UCSD-AML1 (cell line): ENCODE results near the gene DEPP1.

ENCODE experiments used
- DNase-seq: peaks from one replicate; lab custom pipeline; 2025; ENCODE audit not compliant: unreplicated experiment; lab: John Stamatoyannopoulos, UW

The DEPP1 gene

DNA sequence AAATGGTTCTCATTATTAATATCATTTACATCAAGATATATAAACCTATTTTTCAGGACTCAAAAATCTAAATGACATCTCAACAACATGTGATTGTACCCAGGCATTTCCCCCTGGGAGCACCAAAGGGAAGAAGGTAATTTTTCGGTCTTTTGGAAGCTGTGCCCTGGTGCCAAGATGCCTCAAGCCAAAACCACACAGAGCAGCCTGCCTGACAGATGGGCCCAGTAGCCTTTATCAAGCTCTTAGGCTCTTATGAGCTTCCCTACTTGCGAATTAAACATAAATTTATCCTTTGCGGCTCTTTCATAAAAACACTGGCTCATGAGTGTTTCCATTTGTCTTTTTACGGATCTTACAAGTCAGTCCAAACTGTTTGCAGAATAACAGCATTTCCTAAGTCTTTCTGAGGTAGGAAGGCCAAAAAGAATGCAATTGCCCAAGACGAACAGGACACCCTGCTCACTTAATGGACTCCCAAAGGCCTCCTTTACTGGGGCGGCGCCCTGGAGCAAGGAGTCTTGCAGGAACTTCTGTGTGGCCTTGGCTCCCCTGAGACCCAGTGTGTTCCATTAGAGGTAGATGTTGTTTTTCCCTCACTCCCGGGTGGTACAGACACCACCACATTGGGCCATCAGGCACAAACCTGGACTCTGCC is 23.1 kb downstream of the DEPP1 start:
- no peak for DNase-seq

DNA sequence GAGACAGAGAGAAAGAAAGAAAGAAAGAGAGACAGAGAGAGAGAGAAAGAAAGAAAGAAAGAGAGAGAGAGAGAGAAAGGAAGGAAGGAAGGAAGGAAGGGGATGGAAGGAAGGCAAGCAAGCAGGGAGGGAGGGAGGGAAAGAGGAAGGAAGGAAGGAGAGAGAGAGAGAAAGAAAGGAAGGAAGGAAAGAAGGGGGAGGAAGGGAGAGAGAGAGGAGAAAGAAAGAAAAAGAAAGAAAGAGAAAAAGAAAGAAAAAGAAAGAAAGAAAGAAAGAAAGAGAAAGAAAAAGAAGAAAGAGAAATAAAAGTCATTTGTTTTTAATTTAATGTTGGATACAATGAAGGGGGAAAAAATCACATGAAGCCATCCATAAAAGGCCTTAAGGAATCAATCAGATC is 23.6 kb downstream of the DEPP1 start:
- DNase-seq, result no peak

DNA sequence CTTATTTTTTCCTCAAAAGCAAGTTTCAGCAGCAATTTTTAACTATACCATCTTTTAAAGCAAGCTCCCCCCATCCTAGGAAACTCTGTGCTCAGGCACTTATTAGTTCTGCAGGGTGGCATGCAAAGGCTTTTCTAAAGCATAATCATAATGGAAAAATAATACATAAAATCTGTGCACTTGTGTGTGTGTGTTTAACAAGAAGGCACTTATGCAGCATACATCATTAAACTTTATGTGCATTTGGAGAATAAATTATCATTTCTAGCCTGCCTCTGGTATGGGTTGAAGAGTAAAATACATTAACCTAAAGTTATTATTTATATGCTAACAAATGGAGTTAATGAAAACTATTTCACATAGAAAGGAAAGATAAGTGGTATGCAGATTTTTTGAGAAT is 24.6 kb downstream of the DEPP1 start:
- no peak for DNase-seq

DNA sequence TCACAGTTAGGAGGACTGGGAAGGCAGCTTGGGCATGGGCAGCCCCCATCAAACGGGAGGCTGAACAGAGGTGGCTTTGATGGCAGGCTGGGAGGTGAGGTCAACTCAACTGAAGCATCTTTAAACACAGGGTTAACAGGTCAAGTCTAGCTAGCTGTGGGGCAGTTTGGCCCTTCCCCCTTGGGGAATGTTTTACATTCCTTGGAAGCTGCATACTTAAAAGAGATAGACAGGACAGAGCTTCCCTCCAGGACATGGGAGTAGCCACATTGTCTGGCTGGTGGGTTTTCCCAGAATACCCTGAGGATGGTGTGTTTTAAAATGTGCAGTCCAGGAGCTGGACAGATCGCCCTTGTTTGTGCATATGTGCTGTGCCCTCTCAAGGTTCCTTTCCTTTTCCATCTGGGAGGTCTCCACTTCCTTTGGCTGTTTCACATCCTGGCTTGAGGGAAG is 25.8 kb downstream of the DEPP1 start:
- no peak for DNase-seq

DNA sequence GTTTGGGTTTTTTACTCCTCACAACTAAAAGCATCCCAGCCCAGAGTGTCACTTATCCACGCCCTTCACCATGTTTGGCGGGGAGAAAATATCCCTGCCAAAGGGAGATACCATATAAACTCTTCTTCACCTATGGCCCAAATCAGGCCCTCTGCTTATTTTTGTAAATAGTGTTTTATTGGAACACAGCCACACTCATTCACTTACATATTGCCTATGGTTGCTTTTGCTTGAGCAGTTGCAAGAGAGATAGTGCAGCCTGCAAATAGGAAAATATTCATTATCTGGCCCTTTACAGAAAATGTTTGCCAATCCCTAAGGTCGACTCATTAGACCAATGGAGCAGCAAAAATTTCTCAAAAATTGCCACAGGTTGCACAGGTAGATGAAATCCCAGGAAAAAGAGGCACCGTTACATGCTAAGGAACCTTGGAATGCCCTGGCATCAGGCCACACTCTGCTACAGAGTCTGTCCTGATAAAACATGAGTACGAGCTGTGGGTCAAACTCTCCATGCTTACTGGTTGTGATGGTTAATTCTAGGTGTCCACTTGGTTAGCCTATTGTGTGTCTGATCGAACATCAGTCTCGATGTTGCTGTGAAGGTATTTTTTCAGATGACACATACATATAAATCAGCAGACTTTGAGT is 26.9 kb downstream of the DEPP1 start:
- DNase-seq, result no peak

DNA sequence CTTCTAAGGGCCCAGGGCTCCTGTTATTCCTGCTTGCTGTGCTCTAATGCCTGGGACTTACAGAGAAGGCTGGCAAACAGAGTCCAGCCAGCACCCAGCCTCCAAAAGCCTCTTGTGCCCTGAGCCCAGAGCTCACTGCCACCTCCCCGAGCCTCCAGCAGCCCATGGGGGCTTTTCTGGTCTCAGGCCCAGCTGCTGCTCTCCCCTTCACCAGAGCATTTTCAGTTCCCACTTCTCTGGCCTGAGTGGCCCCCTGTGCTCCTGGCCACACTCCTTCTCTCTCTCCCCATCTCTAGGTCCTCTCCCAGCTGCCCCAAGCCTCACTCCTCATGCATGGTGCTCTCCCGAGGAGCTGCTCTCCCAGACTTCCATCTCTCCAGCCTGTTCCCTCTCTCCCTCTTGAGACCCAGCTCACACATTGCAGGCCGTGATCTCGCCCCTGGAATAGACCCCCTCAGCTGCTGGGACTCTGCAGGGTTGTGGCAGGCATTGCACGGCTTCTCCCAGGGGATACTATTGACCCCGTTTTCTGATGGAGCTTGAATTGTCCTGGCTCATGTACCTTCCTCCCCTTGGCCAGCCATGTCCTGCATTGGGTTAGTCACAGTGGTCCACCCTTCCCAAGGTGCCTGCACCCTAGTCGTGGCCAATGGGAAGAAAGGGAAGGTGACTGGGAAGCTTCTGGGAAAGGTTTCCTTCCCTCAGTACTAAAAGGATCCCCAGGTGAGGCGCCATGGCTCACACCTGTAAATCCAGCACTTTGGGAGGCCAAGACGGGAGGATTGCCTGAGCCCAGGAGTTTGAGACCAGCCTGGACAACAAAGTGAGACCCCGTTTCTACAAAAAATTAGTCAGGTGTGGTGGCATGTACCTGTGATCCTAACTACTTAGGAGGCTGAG is 28.0 kb downstream of the DEPP1 start:
- DNase-seq, result no peak

DNA sequence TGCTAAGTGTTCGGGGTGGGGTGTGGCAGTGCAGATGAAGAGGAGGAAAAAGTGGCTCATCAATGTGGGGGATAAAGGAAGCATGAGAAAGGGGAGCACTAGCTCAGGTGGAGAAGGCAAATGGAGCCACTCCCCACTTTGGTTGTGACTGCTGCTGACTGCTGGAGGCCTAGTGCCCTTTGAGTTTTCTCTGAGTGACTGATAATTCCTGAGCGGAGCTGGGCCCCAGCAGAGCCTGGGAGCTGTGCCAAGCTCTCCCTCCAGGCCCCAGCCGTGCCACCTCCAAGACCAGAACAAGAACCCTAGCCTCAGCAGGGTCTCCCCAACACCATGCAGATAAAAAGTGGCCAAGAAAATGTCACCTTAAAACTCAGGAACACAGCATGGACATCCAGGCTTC is 28.7 kb downstream of the DEPP1 start:
- DNase-seq, result no peak

DNA sequence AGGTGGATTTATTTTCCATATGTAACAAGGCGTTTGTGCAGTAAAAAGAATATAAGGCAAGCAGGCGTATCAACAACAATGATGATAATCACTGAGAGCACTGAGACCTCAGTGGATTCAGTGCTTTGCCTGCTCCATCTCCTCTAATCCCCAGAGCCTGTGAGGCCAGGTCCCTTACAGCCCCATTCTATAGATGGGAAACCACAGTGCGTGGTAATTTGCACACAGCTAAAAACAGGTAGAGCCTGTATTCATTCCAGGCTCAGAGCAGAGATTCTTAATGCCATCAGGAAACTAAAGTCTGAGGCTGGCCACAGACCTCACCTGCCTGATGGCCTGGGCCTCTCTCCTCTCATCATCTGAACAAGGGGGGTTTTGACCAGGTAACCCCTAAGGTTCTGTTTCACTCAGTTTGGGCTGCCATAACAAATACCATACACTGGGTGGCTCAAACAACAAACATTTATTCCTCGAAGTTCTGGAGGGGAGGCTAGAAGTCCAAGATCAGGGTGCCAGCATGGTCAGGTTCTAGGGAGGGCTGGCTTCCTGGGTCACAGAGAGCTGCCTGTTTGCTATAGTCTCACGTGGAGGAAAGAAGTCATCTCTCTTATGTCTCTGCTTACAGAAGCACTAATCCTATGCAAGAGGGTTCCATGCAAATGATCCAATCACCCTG is 29.3 kb downstream of the DEPP1 start:
- DNase-seq, result no peak

DNA sequence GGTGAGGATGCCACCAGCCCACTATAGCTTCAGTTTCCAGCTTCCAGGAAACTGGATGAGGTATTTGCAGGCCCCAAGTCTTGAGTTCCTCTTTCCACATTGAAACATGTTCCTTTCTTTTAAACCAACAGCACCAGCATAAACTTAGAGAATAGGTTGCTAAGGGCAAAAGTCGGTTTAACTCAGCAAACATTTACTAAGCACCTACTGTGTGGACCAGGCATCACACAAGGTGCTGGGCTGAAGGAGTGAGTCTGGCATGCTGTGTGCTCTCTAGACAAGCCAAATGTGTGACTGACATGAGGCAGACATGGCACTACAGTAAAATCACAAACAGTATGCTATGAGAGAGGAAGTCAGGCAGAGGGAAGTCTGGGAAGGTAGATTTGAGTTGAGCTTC is 30.0 kb downstream of the DEPP1 start:
- DNase-seq, result peak; percentile 35

DNA sequence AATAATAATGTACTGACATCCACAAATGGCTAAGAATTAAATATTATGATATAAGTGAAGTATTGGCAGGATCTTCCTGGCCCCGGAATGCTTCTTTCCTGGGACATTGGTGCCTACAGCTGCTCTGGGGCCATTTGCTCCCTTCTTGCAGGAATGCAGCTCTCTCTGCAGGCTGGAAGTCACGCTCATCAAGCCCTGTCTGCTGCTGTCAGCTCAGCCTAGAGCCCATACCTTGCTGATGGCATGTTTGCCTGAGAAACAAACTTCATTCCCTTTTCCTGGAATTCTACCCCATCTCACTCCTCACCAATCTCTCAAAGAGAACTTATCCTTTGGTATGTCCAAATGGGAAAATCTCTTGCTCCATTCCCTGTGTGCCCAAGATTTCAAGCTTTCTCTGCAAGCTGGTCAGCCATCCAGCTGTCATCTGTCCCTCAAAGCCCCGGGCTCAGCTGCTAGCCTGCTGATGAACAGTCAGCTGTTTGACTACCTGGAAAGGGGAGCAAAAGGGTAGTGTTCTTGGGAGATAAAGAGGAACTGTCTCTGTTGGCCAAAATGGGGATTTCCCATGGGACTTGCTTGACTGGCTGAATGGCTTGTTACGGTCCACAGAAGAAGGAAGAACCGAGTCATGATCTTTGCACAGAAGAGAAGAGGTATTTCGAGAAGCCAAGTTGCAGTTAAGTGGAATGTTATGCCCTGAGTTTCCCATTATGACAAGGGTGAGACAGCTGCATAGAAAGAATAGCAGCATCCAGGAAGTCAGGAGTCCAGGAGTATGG is 31.0 kb downstream of the DEPP1 start:
- DNase-seq, result no peak

DNA sequence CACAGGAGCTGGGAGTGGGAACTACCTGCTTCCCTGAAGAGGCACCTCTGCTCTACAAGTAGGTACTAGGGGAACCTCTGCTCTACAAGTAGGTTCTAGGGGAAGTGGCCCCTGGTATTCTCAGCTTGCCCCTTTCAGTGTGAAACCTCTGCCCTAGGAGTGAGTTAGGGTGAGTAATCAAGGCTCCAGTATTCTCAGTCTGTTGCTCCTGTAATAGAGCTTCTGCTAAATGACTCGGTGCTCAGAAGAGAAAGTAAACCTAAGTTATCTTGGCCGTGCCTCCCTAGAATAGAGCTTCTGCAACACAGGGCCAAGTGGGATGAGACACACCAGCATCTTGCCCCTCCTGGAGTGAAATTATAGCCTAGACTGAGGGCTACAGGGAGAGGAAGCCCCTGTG is 32.4 kb downstream of the DEPP1 start:
- DNase-seq, result no peak

DNA sequence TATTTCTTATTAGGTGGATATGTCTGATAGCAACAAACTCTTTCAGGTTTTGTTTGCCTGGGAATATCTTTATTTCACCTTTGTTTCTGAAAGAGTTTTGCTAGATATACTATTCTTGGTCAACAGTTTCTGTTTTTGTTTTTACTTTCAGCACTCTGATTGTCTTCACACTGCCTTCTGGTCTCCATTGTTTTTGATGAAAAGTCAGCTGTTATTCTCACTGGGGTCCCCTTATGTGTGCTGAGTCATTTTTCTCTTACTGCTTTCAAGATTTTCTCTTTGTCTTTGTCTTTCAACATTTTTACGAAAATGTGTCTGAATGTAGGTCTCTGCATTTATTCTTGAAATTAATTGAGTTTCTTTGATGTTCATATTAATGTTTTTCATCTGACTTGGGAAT is 34.3 kb downstream of the DEPP1 start:
- DNase-seq, result no peak

DNA sequence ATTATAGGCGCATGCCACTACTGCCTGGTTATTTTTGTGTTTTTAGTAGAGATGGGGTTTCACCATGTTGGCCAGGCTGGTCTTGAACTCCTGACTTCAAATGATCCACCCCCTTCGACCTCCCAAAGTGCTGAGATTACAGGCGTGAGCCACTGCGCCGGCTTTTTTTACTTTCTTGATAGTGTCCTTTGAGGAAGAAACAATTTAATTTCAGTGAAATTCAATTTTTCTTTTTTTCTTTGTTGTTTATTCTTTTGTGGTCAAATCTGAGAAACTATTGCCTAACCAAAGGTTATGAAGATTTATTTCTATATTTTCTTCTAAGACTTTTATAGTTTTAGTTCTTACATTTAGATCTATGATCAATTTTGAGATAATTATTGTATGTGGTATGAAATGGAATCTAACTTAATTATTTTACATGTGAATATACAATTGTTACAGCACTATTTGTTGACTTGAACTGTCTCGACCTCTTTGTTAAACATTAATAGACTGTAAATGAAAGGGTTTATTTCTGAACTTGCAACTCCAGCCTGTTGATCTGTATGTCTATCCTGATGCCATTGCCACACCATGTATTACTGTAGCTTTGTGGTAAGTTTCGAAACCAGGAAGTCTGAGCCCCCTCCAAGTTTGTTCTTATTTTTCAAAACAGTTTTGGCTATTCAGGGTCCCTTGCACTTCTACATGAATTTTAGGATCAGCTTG is 38.8 kb downstream of the DEPP1 start:
- no peak for DNase-seq

DNA sequence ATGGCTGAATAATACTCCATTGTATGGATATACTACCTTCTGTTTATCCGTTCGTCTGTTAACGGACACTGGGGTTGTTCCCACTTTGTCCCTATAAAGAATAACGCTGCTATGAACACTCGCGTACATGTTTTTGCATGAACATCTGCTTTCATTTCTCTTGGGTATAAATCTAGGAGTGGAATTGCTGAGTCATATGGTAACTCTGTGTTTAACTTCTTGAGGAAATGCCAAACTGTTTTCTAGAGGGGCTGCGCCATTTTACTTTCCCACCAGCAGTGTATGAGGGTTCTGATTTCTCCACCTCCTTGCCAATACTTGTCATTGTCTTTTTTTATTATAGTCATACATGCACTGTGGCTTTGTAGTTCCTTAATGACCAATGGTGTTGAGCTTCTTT is 39.7 kb downstream of the DEPP1 start:
- no peak for DNase-seq

DNA sequence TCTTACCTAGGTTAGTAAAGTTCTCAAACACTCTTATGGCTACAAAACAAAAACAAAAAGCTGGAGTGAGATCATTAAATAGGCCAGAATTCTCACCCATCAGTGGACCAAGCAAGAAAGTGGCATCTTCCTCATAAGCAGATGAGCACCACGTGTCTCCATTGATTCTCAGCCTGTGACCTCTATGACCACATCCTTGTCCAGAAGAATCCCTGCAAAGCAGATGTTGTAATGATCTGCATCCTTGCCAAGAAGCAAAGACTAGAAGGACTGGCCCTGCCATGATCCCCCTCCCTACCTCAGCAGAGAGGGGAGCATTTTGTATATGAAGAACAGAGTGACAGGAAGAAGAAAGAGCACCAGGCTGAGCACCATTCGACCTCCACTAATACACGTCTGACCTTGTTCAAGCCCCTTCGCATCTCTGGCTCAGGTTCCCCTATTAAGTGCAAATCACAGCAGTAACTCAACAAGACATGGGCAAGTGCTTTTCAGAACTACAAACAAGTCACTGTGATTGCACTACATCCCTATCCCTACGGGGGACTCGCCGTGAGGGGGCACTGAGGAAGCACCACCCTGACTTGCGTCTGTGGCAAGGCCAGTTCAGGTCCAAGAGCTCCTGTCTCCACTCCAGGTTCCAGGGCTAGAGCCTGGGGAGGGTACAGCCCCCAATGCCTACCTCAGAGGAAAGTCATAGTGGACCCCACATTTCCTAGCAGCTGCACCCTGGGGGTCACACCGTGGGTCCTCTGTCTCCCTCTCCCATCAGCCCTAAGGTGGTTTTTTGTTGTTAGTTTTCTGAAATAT is 41.2 kb downstream of the DEPP1 start:
- DNase-seq, result no peak

DNA sequence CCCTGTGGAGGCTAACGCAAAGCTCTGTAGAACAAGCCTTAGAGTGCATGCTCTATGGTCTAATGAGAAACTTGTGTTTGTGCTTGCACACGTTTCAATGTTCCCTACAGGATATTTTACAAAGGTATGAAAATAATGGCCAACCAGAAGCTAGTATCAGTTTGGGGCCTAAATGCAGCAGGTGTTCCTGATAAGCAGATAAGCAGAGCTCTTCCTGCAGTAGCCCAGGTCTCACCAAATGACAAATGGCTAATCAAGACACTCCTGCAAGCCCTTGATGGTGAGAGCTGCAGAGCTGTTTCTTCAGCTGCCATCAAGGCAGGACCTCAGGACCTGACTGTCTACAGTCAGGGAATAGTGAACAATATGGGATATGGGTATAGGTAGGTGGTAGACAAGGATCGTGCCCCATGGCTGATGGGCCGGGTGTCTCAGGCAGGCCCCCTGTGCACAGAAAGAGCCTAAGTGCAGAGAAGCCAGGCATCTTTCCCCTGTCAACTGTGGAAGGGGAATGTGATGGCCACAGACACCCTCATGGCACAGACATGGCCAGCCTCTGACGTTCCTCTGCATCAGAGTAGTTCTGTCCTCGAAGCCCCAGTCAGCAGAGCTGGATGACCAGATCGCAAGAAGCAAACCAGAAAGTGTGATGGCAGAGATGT is 42.2 kb downstream of the DEPP1 start:
- DNase-seq, result no peak

DNA sequence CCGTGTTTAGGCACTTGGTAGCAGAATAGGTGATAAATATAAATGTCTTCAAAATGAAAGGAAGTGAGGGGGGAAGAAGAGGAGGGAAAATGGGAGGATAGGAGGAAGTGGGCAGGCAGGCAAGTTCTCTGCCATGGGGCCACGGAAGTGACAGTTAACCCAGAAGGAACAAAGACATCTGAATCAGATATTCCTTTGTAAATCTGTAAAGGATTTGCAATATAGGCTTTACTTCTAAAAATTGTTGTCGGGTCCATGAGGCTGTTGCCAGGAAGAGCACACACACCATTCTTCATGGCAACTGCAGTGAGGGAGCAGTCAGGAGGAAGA is 42.7 kb downstream of the DEPP1 start:
- DNase-seq, result peak; percentile 32

DNA sequence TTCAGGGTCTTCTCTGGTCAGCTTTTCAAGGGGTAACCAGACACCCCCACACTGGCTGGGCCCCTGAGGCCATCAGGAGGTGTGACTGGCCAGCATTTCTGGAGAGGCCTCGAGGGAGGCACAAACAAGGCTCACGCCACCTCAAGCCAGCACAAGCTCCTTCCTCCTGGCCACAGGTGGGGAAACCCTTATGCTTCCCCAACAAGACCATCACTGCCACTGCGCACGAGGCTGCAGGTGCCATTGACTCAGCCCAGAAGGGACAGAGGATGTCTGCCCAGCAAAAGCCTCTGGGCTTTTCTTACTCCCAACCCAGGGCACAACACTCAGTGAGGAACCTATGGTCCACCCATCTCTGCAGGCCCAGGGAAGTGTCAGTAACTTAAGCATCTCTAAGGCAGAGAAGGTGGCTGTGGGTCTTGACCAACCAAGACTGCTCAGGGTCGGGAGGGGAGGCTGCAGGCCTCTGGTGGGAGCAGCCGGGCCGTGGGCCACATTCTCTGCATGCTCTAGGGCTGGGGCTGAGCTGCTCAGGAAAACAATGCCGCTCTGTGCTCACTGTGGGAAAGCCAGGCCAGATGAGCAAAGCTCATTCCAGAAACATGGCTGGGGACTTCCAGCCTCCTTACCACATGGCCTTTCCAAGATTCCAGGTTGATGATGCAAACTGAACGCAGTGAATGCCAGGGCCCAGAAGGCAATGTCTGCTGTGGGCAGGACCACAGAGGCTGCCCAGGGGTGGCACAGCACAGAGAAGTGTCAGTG is 43.2 kb downstream of the DEPP1 start:
- DNase-seq, result no peak
